Measurements from ENCODE around the gene AMZ2.
"Not testable (repeated sequence)": the region's sequence is repeated elsewhere in the genome, so short reads cannot be mapped to it uniquely, and the experiment has no call there.

Gene AMZ2

DNA sequence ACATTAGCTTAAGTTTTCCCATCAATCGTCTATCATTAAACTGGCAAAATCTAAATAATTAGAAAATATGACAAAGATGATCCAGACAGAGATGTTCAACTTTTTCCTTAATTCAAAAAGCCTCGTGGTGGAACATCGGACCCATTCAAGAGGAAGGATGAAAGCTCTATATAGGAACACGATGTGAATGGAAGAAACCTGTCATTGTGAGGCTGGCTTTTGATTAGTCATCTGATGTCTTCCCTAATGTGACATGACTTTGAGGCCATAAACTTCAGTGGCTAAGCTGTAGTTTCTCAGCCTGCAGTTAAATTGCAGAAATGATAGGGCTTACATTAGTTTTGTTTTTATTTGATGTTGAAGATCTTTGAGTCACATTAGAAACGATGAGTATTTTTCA, 1.0 kb downstream of the AMZ2 start:
- H4K91ac ChIP-seq (ENCODE audit: low read depth, low read length), result no peak overlapping the region
- DNase-seq, result no peak
- no CpG with 5 or more reads among the region's 5 CpGs for WGBS (ENCODE audit: extremely low coverage, insufficient coverage, insufficient read length)
- H3K79me2 ChIP-seq (ENCODE audit: control insufficient read depth, insufficient read depth, low read length, poor library complexity), result peaks cover 9% of the 10 kb centered on the region
- no peak overlapping the region for H3K4ac ChIP-seq (ENCODE audit: low read depth, low read length)
- H4K12ac ChIP-seq (ENCODE audit: low read depth, low read length), result no peak overlapping the region
- no peak overlapping the region for H4K8ac ChIP-seq (ENCODE audit: low read depth, low read length)
- H3K4me1 ChIP-seq (ENCODE audit: control insufficient read depth in 1 of 2, insufficient read depth in 2 of 2, low read length in 2 of 2), result peaks cover 4% of the 10 kb centered on the region in 2 experiments
- peaks cover 2 to 3% of the 10 kb centered on the region in 2 experiments for H3K36me3 ChIP-seq (ENCODE audit: control insufficient read depth in 1 of 2, insufficient read depth in 2 of 2, low read length in 2 of 2)
- no peak overlapping the region for H3K4me3 ChIP-seq (ENCODE audit: low read depth, low read length)
- no peak overlapping the region for H3K23ac ChIP-seq (ENCODE audit: low read length)
- H3K27ac ChIP-seq (ENCODE audit: low read depth, low read length), result no peak overlapping the region
- H3K9me3 ChIP-seq (ENCODE audit: insufficient read depth, low read depth, low read length), result no peaks in the 10 kb centered on the region
- no peak overlapping the region for H3K4me2 ChIP-seq (ENCODE audit: low read length)
- H2BK120ac ChIP-seq (ENCODE audit: insufficient read depth, low read length, poor library complexity), result no peak overlapping the region
- H3K9ac ChIP-seq (ENCODE audit: low read length), result no peak overlapping the region
- no peaks in the 10 kb centered on the region for H3K27me3 ChIP-seq (ENCODE audit: insufficient read depth, low read length)
- peaks cover 10% of the 10 kb centered on the region for H3K79me1 ChIP-seq (ENCODE audit: low read length)
- H2AFZ ChIP-seq (ENCODE audit: insufficient read depth, low read length, poor library complexity), result no peak overlapping the region
- no peak overlapping the region for H3K18ac ChIP-seq (ENCODE audit: low read length)
- H2AK5ac ChIP-seq (ENCODE audit: low read length), result no peak overlapping the region
- no peak overlapping the region for H3K14ac ChIP-seq (ENCODE audit: low read length)
- no peak overlapping the region for H2BK5ac ChIP-seq (ENCODE audit: low read depth, low read length, poor library complexity)
- no peak overlapping the region for H2BK12ac ChIP-seq (ENCODE audit: low read length)

DNA sequence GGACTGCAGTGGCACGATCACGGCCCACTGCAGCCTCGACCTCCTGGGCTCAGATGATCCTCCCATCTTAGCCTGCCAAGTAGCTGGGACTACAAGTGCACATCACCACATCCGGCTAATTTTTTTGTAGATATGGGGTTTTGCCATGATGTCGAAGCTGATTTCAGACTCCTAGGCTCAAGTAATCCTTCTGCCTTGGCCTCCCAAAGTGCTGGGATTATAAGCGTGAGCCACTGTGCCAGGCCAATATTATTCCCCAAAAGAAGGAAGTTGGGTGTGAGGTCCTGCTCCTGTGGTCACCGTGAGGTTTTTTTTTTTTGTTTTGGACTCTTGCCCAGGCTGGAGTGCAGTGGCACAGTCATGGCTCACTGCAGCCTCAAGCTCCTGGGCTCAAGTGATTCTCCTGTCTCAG, 1.5 kb downstream of the AMZ2 start:
- H2AFZ ChIP-seq (ENCODE audit: insufficient read depth, low read length, poor library complexity), result no peak overlapping the region
- H4K91ac ChIP-seq (ENCODE audit: low read depth, low read length), result no peak overlapping the region
- no peaks in the 10 kb centered on the region for H3K27me3 ChIP-seq (ENCODE audit: insufficient read depth, low read length)
- no peak overlapping the region for H3K4me3 ChIP-seq (ENCODE audit: low read depth, low read length)
- peaks cover 9% of the 10 kb centered on the region for H3K79me2 ChIP-seq (ENCODE audit: control insufficient read depth, insufficient read depth, low read length, poor library complexity)
- no peak overlapping the region for H3K4ac ChIP-seq (ENCODE audit: low read depth, low read length)
- WGBS (ENCODE audit: extremely low coverage, insufficient coverage, insufficient read length), result no CpG with 5 or more reads among the region's 7 CpGs
- H3K79me1 ChIP-seq (ENCODE audit: low read length), result peaks cover 10% of the 10 kb centered on the region
- H4K12ac ChIP-seq (ENCODE audit: low read depth, low read length), result no peak overlapping the region
- no peak overlapping the region for H3K4me2 ChIP-seq (ENCODE audit: low read length)
- H3K36me3 ChIP-seq (ENCODE audit: control insufficient read depth in 1 of 2, insufficient read depth in 2 of 2, low read length in 2 of 2), result peaks cover 2 to 3% of the 10 kb centered on the region in 2 experiments
- no peak overlapping the region for H2BK120ac ChIP-seq (ENCODE audit: insufficient read depth, low read length, poor library complexity)
- H4K8ac ChIP-seq (ENCODE audit: low read depth, low read length), result no peak overlapping the region
- H3K9ac ChIP-seq (ENCODE audit: low read length), result no peak overlapping the region
- DNase-seq, result no peak
- no peak overlapping the region for H3K18ac ChIP-seq (ENCODE audit: low read length)
- H3K9me3 ChIP-seq (ENCODE audit: insufficient read depth, low read depth, low read length), result no peaks in the 10 kb centered on the region
- H3K4me1 ChIP-seq (ENCODE audit: control insufficient read depth in 1 of 2, insufficient read depth in 2 of 2, low read length in 2 of 2), result peaks cover 4% of the 10 kb centered on the region in 2 experiments
- H3K23ac ChIP-seq (ENCODE audit: low read length), result no peak overlapping the region
- no peak overlapping the region for H3K27ac ChIP-seq (ENCODE audit: low read depth, low read length)
- H2BK12ac ChIP-seq (ENCODE audit: low read length), result no peak overlapping the region
- no peak overlapping the region for H2BK5ac ChIP-seq (ENCODE audit: low read depth, low read length, poor library complexity)
- no peak overlapping the region for H2AK5ac ChIP-seq (ENCODE audit: low read length)
- H3K14ac ChIP-seq (ENCODE audit: low read length), result no peak overlapping the region

DNA sequence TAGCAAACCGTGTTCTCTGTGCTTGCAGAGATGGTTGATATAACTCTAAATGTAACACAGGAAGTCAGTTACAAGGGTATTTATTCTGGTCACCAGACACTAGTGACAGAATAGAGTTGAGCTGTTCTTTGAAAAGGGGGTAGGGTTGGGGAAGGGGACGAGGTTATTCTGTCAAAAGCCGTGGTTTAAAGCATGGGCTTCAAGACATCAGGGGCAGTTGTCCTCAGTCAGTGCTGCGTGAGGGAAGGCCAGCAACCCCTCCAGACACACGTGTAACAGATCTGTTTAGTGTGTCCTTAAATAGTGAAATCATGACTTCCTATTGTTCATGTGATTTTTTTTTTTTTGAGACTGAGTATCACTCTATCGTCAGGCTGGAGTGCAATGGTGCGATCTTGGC, 5.6 kb downstream of the AMZ2 start:
- H2AK5ac ChIP-seq (ENCODE audit: low read length); H4K8ac ChIP-seq (ENCODE audit: low read depth, low read length); H3K27ac ChIP-seq (ENCODE audit: low read depth, low read length); H3K27me3 ChIP-seq (ENCODE audit: insufficient read depth, low read length); H3K79me2 ChIP-seq (ENCODE audit: control insufficient read depth, insufficient read depth, low read length, poor library complexity); H3K4me2 ChIP-seq (ENCODE audit: low read length); H3K4me3 ChIP-seq (ENCODE audit: low read depth, low read length); H4K12ac ChIP-seq (ENCODE audit: low read depth, low read length); H3K79me1 ChIP-seq (ENCODE audit: low read length); H4K91ac ChIP-seq (ENCODE audit: low read depth, low read length); H3K4ac ChIP-seq (ENCODE audit: low read depth, low read length); DNase-seq; H3K9ac ChIP-seq (ENCODE audit: low read length); H3K14ac ChIP-seq (ENCODE audit: low read length); H3K23ac ChIP-seq (ENCODE audit: low read length); H3K4me1 ChIP-seq (ENCODE audit: control insufficient read depth in 1 of 2, insufficient read depth in 2 of 2, low read length in 2 of 2); H2AFZ ChIP-seq (ENCODE audit: insufficient read depth, low read length, poor library complexity); H2BK12ac ChIP-seq (ENCODE audit: low read length); H3K9me3 ChIP-seq (ENCODE audit: insufficient read depth, low read depth, low read length); H2BK120ac ChIP-seq (ENCODE audit: insufficient read depth, low read length, poor library complexity); H3K18ac ChIP-seq (ENCODE audit: low read length); H2BK5ac ChIP-seq (ENCODE audit: low read depth, low read length, poor library complexity): not testable (repeated sequence)
- no CpG with 5 or more reads among the region's 7 CpGs for WGBS (ENCODE audit: extremely low coverage, insufficient coverage, insufficient read length)
- H3K36me3 ChIP-seq (ENCODE audit: control insufficient read depth in 1 of 2, insufficient read depth in 2 of 2, low read length in 2 of 2), result peaks cover 6 to 13% of the 10 kb centered on the region in 2 experiments

DNA sequence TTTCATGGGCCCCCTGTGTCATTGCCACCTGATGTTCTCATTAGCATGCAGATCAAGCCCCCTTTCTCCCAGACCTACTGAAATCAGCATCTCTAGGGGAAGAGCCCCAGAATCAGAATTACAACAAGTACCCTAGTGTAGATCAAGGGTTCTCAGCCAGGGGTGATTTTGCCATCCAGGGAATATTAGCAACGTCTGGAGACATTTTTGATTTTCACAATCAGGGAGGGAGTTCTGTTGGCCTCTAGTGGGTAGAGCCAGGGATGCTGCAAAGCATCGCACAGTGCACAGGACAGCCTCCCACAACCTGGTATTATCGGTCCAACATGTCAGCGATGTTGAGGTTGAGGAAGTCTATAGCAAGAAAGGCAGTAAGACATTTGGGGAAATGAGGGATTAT, 7.3 kb downstream of the AMZ2 start:
- no peak overlapping the region for H4K12ac ChIP-seq (ENCODE audit: low read depth, low read length)
- no peak overlapping the region for H2AFZ ChIP-seq (ENCODE audit: insufficient read depth, low read length, poor library complexity)
- H2BK120ac ChIP-seq (ENCODE audit: insufficient read depth, low read length, poor library complexity), result no peak overlapping the region
- no peaks in the 10 kb centered on the region for H3K4me1 ChIP-seq (ENCODE audit: control insufficient read depth in 1 of 2, insufficient read depth in 2 of 2, low read length in 2 of 2)
- no peak overlapping the region for H3K27ac ChIP-seq (ENCODE audit: low read depth, low read length)
- no peak overlapping the region for H2AK5ac ChIP-seq (ENCODE audit: low read length)
- H3K4me3 ChIP-seq (ENCODE audit: low read depth, low read length), result no peak overlapping the region
- H4K91ac ChIP-seq (ENCODE audit: low read depth, low read length), result no peak overlapping the region
- H3K18ac ChIP-seq (ENCODE audit: low read length), result no peak overlapping the region
- peaks cover 6 to 13% of the 10 kb centered on the region in 2 experiments for H3K36me3 ChIP-seq (ENCODE audit: control insufficient read depth in 1 of 2, insufficient read depth in 2 of 2, low read length in 2 of 2)
- H2BK5ac ChIP-seq (ENCODE audit: low read depth, low read length, poor library complexity), result no peak overlapping the region
- H3K14ac ChIP-seq (ENCODE audit: low read length), result no peak overlapping the region
- no peak overlapping the region for H2BK12ac ChIP-seq (ENCODE audit: low read length)
- H3K9me3 ChIP-seq (ENCODE audit: insufficient read depth, low read depth, low read length), result no peaks in the 10 kb centered on the region
- no peaks in the 10 kb centered on the region for H3K79me1 ChIP-seq (ENCODE audit: low read length)
- no peak overlapping the region for H3K23ac ChIP-seq (ENCODE audit: low read length)
- H3K4me2 ChIP-seq (ENCODE audit: low read length), result no peak overlapping the region
- WGBS (ENCODE audit: extremely low coverage, insufficient coverage, insufficient read length), result no CpG with 5 or more reads among the region's 4 CpGs
- H3K27me3 ChIP-seq (ENCODE audit: insufficient read depth, low read length), result no peaks in the 10 kb centered on the region
- H3K4ac ChIP-seq (ENCODE audit: low read depth, low read length), result no peak overlapping the region
- DNase-seq, result no peak
- H3K9ac ChIP-seq (ENCODE audit: low read length), result no peak overlapping the region
- H4K8ac ChIP-seq (ENCODE audit: low read depth, low read length), result no peak overlapping the region
- no peaks in the 10 kb centered on the region for H3K79me2 ChIP-seq (ENCODE audit: control insufficient read depth, insufficient read depth, low read length, poor library complexity)
